Forelimb muscle (tissue), 1 donor: Measurements from ENCODE around the gene MRNIP. TPM values are rescaled to one million over a fixed set of nuclear protein-coding genes. Genes with fewer than 3 reads are reported as not detected.

ENCODE experiments used
- DNase-seq: peaks from one replicate; pipeline ENCODE4 v3.0.0-alpha.2; 2013; ENCODE audit warnings: low read depth
- polyA plus RNA-seq: library from polyadenylated mRNA; unstranded; fragments of 120-200 nt; gene quantifications from one replicate; pipeline ENCODE4 v1.2.1, GENCODE V29; 2013; ENCODE audit not compliant: insufficient read length

Gene MRNIP, protein sequence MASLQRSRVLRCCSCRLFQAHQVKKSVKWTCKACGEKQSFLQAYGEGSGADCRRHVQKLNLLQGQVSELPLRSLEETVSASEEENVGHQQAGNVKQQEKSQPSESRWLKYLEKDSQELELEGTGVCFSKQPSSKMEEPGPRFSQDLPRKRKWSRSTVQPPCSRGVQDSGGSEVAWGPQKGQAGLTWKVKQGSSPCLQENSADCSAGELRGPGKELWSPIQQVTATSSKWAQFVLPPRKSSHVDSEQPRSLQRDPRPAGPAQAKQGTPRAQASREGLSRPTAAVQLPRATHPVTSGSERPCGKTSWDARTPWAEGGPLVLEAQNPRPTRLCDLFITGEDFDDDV
- polyA plus RNA-seq = 15.2 TPM

DNA sequence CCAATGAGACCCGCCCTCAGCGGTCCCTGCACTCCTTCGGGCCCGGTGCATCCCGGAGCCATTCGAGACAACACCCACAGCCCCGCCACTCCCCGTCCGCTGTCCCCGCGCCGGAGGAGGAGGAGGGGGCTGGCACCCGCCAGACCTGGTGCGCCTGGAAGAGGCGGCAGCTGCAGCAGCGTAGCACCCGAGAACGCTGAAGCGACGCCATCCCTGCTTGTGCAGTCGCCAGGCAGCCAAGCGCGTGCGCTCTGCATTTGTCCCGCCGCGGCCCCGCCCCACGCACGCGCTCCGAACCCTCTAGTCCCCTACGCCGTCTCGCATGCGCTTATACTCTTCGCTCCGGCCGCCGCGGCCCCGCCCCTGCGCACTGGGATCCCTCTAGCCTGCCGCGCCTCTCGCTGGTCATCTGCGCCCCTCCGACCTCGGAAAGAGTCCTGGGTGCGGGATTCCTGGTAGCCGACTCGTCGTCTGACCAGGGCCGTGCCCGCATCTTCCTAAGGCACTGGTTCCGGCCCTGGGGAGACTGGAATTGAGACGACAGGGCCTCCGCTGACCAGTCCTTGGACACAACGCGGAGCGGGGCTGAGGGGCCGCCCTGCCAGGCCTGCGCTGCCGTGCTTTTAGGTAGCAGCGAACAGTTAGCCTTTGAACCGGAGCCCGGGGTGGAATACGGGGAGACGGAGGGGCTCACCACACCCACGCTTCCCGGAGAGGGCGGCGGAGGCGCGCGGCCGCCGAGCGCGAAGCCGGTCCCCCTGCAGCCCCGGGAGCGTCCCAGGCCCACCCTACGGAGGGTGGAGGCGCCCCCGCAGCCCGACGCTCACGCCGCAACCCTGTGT is at the start of gene MRNIP:
Gene MRNIP (minus strand): TSS at position 232 of the 842 bp plus-strand sequence. CDS start 21 bp downstream, at position 211.
- DNase-seq = peak; percentile 84

GRCh38 chr5:179907556-179908324 is 49.1 kb upstream of the MRNIP start, which contains the start of gene TBC1D9B:
Gene TBC1D9B, minus strand, starts transcription at chr5:179907897. Its CDS starts 76 bp downstream, at chr5:179907821.
- peak; percentile 41 for DNase-seq

- DNase-seq = no peak
Observed at GRCh38 chr5:179906795-179907555, 48.4 kb upstream of the MRNIP start.

- DNase-seq = no peak
Observed at GRCh38 chr5:179906294-179906794, 47.7 kb upstream of the MRNIP start.

GRCh38 chr5:179905161-179905560 is 46.5 kb upstream of the MRNIP start:
- DNase-seq = no peak

- no peak for DNase-seq
Observed at GRCh38 chr5:179904463-179905160, 46.0 kb upstream of the MRNIP start.

- DNase-seq = no peak
Observed at GRCh38 chr5:179902763-179903158, 44.1 kb upstream of the MRNIP start.

- no peak for DNase-seq
Observed at GRCh38 chr5:179901915-179902762, 43.5 kb upstream of the MRNIP start.

DNA sequence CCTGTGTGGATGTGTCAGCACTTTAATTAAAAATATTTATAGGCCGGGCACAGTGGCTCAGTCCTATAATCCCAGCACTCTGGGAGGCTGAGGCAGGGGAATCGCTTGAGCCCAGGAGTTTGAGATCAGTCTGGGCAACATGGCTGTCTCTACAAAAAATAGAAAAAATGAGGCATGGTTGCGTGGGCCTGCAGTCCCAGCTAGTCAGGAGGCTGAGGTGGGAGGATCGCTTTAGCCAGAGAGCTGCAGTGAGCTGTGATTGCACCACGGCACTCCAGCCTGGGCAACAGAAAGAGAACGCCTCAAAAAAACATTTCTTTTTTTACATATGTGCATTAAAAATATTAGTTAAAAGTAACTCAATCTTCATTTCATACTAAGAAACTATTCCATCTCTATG is 42.8 kb upstream of the MRNIP start:
- DNase-seq = no peak

DNA sequence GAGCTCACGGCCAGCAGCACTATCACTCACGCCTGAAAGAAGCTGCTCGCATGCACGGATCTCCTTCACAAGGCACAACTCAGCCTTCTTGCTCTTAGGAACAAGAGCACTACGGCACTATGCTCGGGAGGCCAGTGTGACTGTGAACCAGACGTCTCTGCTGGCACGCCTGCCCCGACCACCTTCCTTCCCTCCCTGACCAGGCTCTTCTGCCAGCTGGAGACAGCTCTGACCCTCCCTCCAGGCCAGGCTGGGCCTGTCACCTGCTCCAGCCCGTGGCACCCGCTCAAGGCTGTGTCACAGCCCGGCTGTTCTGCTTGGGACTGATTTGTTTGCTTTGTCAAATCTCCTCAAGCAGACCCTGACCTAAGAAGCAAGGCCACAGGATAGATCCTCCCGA is 42.1 kb upstream of the MRNIP start:
- no peak for DNase-seq

DNA sequence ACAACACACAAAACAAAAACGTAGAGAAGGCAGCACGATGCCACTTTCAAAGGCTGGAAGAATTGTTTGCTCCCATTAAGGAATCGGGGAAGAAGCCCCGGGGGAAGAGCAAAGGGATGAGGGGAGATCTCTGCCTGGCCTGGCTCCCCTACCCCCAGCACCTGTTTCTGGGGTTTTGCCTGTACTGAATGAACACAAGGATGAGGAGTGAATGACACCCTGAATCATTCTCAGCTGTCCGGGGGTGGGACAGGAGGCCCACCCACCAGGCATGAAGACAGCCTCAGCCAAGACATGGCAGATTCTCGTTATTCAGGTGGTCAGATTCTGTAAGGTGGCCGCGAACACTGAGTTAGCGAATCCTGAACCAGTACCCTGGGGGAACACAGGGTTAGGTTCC is 41.6 kb upstream of the MRNIP start:
- no peak for DNase-seq

GRCh38 chr5:179895861-179896260 is 37.2 kb upstream of the MRNIP start:
- no peak for DNase-seq

- no peak for DNase-seq
Observed at GRCh38 chr5:179893958-179894895, 35.6 kb upstream of the MRNIP start.

DNA sequence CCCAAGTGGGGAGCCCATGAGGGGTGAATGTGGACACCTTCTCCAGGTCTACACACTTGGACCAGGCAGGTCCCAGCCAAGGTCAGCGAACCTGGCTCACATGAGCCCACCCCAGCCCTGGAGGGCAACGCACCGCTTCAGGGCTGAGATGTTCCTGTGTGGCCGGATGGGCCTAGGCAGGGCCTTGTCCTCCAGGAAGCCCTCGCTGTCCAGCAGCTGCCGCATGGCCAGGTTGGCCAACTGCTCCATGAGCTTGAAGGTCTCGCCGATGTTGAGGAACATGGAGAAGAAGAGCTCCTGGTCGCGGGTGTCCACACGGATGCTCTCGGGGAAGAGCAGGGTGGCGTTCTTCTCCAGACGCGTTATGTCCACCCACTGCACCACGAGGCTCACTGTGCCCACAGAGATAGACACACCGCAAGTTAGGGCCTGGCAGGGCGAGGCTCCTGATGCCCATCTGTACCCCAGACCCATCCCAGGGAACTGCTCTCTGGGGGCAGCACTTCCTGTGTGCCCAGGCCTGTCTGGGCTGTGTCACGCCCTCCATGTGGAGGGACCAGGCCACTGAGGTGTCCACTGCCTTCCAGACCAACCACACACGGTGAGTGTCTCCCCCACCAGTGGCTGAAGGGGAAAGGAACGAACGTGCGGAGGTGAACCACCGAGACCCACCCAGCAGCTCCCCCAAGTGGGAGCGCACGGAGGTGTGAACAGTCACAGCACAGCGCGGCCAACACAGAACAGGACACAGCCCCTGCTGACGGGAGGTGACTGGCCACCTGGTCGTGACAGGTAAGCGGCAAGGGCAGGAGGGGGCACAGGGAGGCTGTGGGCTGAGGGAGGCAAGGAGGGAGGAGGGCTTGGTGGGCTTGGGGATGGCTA is 34.7 kb upstream of the MRNIP start:
- DNase-seq = no peak

- no peak for DNase-seq
Observed at GRCh38 chr5:179892255-179892654, 33.6 kb upstream of the MRNIP start.

- DNase-seq = no peak
Observed at GRCh38 chr5:179890751-179891682, 32.4 kb upstream of the MRNIP start.
